Erythroblast (primary cell): ENCODE data around the gene CDKAL1.

Experiments
- GATA1 ChIP-seq: IDR thresholded peaks from 2 replicates; pipeline ENCODE4 v1.6.1; 2011; ENCODE audit warnings: low read depth, mild to moderate bottlenecking, control low read depth, low read length, moderate library complexity
- POLR2A ChIP-seq: IDR thresholded peaks from 2 replicates; pipeline ENCODE4 v1.6.1; 2011; ENCODE audit warnings: mild to moderate bottlenecking, low read length

GRCh38 chr6:20584100-20584731 lies 50.0 kb downstream of the CDKAL1 start:
- TF ChIP-seq POLR2A: no peak
- TF ChIP-seq GATA1: no peak
